ENCODE measurements around the gene HOXA9.
A peak's percentile ranks its signal among the peaks of the same experiment; 100 is the strongest.

The HOXA9 gene

DNA sequence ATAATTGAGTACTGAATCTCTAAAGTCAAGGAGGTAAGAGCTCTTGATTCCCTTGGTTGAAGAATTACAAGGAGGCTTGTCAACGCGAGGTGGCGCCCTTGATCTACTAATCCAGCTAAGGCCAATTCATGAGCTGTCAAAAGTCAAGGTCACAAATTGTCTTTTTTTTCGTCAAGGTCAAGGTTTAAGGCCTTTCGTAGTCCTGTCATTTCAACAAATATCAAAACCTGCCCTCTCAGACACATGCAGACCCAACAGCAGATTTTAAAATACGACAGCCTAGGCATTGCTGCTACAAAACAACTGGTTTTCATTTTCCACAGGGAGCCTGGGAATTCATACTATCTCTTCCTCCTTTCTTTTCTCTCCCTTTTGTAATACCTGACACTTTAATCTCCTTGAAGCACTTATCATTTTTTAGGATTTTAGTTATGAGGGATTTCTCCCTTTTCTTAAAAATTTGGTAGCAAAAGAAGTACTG lies 31.0 kb upstream of the HOXA9 start:
- ChIA-PET CTCF (interaction anchor here (0.6 to 4.9 kb wide), 57 partner anchors 8 to 1356 kb away, joined by 3 to 79 read pairs (median 4); partner anchors contain the start of genes EVX1, HOXA11, HOXA5 and HOXA9), POLR2A (no interaction called here)
- DNase-seq (ENCODE audit: extremely low spot score): peak; percentile 61
- TF ChIP-seq, protein P1, sequence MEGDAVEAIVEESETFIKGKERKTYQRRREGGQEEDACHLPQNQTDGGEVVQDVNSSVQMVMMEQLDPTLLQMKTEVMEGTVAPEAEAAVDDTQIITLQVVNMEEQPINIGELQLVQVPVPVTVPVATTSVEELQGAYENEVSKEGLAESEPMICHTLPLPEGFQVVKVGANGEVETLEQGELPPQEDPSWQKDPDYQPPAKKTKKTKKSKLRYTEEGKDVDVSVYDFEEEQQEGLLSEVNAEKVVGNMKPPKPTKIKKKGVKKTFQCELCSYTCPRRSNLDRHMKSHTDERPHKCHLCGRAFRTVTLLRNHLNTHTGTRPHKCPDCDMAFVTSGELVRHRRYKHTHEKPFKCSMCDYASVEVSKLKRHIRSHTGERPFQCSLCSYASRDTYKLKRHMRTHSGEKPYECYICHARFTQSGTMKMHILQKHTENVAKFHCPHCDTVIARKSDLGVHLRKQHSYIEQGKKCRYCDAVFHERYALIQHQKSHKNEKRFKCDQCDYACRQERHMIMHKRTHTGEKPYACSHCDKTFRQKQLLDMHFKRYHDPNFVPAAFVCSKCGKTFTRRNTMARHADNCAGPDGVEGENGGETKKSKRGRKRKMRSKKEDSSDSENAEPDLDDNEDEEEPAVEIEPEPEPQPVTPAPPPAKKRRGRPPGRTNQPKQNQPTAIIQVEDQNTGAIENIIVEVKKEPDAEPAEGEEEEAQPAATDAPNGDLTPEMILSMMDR (IDR thresholded peaks at IDR 0.05; ENCODE audit: control extremely low read depth, extremely low read depth, low read depth, missing control alignments): peak; percentile 77

DNA sequence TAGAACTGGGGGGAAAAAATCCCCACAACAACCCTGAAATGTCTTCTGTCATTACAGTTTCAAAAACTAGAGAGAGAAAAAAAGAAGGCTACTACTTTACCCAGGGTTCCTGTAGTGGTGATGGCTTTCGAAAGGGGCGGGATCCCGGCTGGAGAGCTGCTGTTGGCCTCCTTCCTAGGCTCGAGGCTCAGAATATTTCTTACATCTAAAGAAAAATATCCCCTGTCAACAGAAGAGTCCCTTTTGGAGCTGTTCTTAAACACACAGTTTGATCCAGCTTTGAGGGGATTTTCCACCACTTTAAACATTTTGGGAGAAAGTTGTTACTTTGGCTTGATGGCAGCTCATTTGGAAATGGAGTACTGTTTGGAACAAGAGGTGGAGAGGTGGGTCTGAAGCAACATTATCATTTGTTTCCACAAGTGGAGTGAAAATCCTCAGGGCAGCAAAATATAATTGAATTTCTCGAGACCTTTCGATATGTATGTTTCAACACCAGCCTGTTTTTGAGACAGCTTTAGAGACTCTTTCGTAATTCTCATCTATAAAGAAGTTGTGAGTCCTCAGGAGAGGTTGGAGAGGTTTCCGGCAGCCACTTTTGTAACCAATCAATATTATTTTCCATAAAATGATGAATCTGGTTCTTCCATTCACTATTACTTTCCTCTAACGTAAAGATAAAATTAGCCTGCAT lies 29.5 kb upstream of the HOXA9 start:
- POLR2A ChIA-PET: no interaction called here
- TF ChIP-seq, protein P1 (IDR thresholded peaks at IDR 0.05; ENCODE audit: control extremely low read depth, extremely low read depth, low read depth, missing control alignments): no peak
- no peak for DNase-seq (ENCODE audit: extremely low spot score)
- CTCF ChIA-PET: interaction anchor here (0.9 to 4.9 kb wide), 16 partner anchors 10 to 902 kb away, joined by 3 to 79 read pairs (median 8); partner anchors contain the start of gene HOXA11

DNA sequence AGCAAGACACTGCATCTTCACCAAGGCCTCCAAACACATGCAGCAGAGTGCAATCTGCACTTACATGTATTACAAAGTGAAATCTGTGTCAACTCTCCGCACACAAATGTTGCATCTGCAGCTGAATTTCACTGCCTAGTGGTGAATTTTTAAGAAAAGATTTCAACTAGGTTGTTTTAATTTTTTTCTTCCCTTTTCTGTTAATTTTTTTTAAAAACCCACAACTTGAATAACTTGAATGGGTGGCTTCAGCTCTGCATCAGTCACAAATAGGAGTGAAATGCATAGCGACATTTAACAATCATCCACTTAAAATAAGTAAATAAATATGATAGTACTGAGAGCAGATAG lies 28.6 kb upstream of the HOXA9 start:
- CTCF ChIA-PET: interaction anchor here (0.7 to 4.9 kb wide), 5 partner anchors 40 to 903 kb away, joined by 3 to 79 read pairs (median 26); no protein-coding TSS in a partner anchor
- TF ChIP-seq, protein P1 (IDR thresholded peaks at IDR 0.05; ENCODE audit: control extremely low read depth, extremely low read depth, low read depth, missing control alignments): no peak
- POLR2A ChIA-PET: no interaction called here

DNA sequence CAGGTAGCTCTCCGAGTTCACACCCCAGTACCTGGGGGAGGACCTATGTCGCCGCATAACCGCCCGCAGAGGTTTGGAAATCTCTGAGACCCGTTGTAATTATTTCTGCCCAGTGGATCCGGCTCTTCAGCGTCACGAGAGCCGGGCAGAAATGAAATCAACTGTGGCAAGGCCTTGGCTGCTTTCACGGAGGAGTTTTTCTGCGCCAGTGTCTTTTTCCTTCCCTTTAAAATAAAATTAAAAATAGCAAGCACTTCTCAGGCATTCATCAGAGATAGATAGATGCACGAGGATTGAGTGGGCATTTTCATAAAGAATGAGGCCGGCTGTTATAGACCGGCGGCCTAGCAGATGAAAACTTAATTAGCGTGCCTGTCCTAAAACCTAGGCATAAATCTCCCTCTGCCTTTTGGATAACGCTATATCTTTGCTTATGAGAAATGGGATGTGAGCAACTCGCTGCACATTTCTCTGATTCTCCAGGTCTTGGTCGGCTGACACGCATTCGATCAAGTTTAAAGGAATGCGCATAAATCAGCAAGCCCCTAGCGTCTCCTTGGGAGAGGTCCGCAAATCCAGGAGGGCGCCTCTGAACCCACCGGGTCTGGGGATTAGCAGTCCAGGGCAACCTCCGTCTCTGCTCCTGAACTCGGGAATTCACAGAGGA lies 28.1 kb upstream of the HOXA9 start:
- ChIA-PET CTCF (interaction anchor here (0.7 to 4.9 kb wide), 3 partner anchors 383 to 827 kb away, joined by 3 to 79 read pairs (median 37); no protein-coding TSS in a partner anchor), POLR2A (no interaction called here)
- TF ChIP-seq, protein P1 (IDR thresholded peaks at IDR 0.05; ENCODE audit: control extremely low read depth, extremely low read depth, low read depth, missing control alignments): no peak
- no peak for DNase-seq (ENCODE audit: extremely low spot score)

More for the DNA sequence above, 28.6 kb upstream of the HOXA9 start:
- no peak for DNase-seq (ENCODE audit: extremely low spot score)

DNA sequence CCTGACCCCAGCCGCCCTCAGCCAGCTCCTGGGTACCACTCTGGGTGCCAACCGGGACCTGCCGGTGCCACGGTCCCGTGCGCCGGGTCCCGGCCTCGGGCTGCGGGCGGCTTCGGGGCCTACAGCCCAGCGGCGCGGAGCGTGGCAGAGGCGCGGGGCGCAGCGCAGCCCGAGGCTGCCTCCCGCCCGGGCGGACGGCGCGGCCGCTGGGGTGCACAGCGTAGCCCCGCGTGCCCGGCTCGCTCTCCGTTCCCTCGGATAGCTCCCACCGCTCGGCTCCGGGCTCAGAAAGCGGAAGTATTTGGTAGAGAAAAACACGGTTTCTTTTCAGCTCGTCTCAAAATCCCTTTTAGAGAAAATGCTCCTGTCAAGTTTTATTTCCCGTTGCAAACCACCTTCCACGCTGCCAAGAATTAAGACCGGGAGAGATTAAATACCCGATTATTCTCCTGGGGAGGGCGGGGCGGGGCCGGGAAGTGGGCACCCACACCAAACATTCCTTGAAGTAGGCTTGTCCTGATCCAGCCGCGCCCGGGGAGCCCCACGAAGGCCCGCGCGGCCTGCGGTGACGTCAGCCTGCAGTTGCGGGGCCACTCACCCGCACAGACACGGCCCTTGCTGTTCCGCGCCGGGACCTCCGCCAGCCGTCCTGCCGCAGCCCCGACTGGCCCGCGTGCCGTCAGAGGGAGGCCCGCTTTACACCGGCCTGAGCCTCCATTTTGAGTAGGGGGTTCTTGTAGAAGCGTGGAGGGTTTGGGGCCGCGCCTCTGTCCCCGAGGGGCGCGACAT lies 27.4 kb upstream of the HOXA9 start:
- DNase-seq (ENCODE audit: extremely low spot score): no peak
- ChIA-PET CTCF (interaction anchor here (2.4 to 4.9 kb wide), 2 partner anchors 727 to 828 kb away, joined by 8 to 79 read pairs; no protein-coding TSS in a partner anchor), POLR2A (no interaction called here)

More for the DNA sequence above, 27.4 kb upstream of the HOXA9 start:
- TF ChIP-seq, protein P1 (IDR thresholded peaks at IDR 0.05; ENCODE audit: control extremely low read depth, extremely low read depth, low read depth, missing control alignments): no peak
